ENCODE measurements around the gene COL11A1.

- TF ChIP-seq CTCF (IDR thresholded peaks at IDR 0.05; ENCODE audit: borderline replicate concordance, extremely low read depth, low read length, poor library complexity, severe bottlenecking) (no peak), EZH2 (IDR thresholded peaks at IDR 0.05; ENCODE audit: borderline replicate concordance, low read depth, low read length, severe bottlenecking) (no peak)
Measured at GRCh38 chr1:103120981-103121380, 12.7 kb upstream of the COL11A1 start.

All from DND-41 (cell line).